A549 (cell line): ENCODE data around the gene AFF1.

ENCODE experiments used
- CHD2 ChIP-seq: fragments of 150-350 bp; IDR thresholded peaks from 2 replicates; pipeline ENCODE4 v1.6.1; 2014; ENCODE audit warnings: low read length; ENCODE audit not compliant: partially characterized antibody
- CTCF ChIP-seq: fragments of >200 bp; sonication (Bioruptor Twin); formaldehyde crosslinking; IDR thresholded peaks from 3 replicates; pipeline ENCODE4 v1.5.1; 2016
- POLR2A ChIP-seq: IDR thresholded peaks from 2 replicates; pipeline ENCODE4 v1.6.1; 2012; ENCODE audit warnings: mild to moderate bottlenecking, low read length
- RAD21 ChIP-seq, 2 experiments: fragments of >200 bp in 1 of 2; sonication (Bioruptor Twin) in 1 of 2; formaldehyde crosslinking in 1 of 2; IDR thresholded peaks in 1 of 2; conservative IDR thresholded peaks in 1 of 2; 2 replicates in 1 of 2; 3 replicates in 1 of 2; pipeline ENCODE4 v1.6.1; 2012 to 2018; ENCODE audit warnings: inconsistent platforms in 1 of 2
- RCOR1 ChIP-seq: fragments of 150-350 bp; IDR thresholded peaks from 2 replicates; pipeline ENCODE4 v1.6.1; 2014; ENCODE audit warnings: antibody characterized with exemption, low read length, low read depth
- SMC3 ChIP-seq: fragments of >200 bp; sonication (Bioruptor Twin); formaldehyde crosslinking; IDR thresholded peaks from 3 replicates; pipeline ENCODE4 v1.6.1; 2018; ENCODE audit warnings: inconsistent platforms
- TFCP2L1 ChIP-seq: fragments of 250-450 bp; sonication (Bioruptor Pico); IDR thresholded peaks from 2 replicates; pipeline ENCODE4 v1.5.0; 2021; ENCODE audit warnings: mild to moderate bottlenecking
- ZFP36 ChIP-seq: fragments of 450-650 bp; IDR thresholded peaks from 2 replicates; pipeline ENCODE4 v1.6.1; 2014; ENCODE audit warnings: borderline replicate concordance; ENCODE audit not compliant: partially characterized antibody
- TF ChIP-seq, protein P1 (sequence below): IDR thresholded peaks from 2 replicates; pipeline ENCODE4 v1.6.1; 2012
- TF ChIP-seq, protein P2 (sequence below): IDR thresholded peaks from 2 replicates; pipeline ENCODE4 v1.6.1; 2012

DNA sequence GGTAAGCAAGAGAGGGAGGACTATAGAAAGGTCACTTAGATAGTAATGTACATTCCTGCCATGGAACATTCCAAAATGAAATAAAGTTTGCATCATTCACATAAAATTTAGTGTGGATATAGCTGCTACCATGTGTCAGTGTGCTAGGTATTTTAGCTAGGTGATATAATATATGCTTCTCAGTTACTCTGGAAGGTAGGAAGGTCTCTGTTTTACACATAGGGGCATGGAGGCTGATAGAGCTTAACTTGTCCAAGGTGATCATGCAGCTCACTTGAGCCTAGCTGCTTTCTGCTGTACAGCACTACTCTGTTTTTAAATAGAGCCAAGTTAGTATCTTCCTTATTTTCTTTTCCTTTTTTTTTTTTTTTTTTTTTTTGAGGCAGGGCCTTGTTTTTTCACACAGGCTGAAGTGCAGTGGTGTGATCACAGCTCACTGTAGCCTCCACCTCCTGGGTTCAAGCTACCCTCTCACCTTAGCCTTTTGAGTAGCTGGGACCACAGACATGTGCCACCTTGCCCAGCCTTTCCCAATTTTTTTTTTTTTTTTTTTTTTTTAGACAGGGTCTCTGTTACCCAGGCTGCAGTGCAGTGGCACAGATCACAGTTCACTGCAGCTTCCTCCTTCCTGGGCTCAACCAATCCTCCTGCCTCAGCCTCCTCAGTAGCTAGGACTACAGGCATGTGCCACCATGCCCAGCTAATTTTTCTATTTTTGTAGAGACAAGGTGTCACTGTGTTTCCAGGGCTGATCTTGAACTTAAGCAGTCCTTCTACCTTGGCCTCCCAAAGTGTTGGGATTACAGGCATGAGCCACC is 10.4 kb downstream of the AFF1 start:
- TF ChIP-seq CTCF (no peak), CHD2 (no peak), RCOR1 (no peak), SMC3 (no peak), ZFP36 (no peak), POLR2A (no peak), TFCP2L1 (CRISPR knock-in tag) (no peak), RAD21 (conservative IDR thresholded peaks at IDR 0.05 in 1 of 2, IDR thresholded peaks at IDR 0.05 in 1 of 2) (no peak)
- TF ChIP-seq, protein P1, sequence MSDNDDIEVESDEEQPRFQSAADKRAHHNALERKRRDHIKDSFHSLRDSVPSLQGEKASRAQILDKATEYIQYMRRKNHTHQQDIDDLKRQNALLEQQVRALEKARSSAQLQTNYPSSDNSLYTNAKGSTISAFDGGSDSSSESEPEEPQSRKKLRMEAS = no peak
- TF ChIP-seq, protein P2, sequence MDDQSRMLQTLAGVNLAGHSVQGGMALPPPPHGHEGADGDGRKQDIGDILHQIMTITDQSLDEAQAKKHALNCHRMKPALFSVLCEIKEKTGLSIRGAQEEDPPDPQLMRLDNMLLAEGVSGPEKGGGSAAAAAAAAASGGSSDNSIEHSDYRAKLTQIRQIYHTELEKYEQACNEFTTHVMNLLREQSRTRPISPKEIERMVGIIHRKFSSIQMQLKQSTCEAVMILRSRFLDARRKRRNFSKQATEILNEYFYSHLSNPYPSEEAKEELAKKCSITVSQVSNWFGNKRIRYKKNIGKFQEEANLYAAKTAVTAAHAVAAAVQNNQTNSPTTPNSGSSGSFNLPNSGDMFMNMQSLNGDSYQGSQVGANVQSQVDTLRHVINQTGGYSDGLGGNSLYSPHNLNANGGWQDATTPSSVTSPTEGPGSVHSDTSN = no peak
